Measurements from ENCODE around the gene RNF223.
"Not testable (repeated sequence)": the region's sequence is repeated elsewhere in the genome, so short reads cannot be mapped to it uniquely, and the experiment has no call there.

RNF223 gene

DNA sequence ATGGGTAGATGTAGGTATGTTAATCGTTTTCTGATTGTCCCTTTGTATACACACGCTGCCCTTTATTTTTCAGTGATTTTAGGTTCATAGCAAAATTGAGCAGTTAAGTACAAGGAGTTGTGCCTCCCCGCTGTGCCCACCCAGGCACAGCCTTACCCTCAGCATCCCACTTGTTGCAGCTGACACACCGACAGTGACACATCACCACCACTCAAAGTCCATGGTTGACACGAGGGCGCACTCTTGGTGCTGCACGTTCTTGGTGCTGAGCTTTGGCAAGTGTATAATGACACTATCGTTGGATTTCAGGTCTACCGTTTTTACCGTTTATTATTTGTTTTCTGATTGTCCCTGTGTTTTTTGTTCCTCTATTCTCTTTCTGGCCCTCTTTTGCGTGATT, 26.2 kb upstream of the RNF223 start:
- H3K4me3 ChIP-seq (ENCODE audit: low read depth, low read length) = no peak overlapping the region
- no peak for DNase-seq (ENCODE audit: low read depth)
- TF ChIP-seq, protein P1, sequence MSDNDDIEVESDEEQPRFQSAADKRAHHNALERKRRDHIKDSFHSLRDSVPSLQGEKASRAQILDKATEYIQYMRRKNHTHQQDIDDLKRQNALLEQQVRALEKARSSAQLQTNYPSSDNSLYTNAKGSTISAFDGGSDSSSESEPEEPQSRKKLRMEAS (IDR thresholded peaks at IDR 0.05; ENCODE audit: low read depth, low read length) = no peak
- no peak for TF ChIP-seq POLR2A (IDR thresholded peaks at IDR 0.05; ENCODE audit: extremely low read depth, insufficient read length)
- TF ChIP-seq, protein P2, sequence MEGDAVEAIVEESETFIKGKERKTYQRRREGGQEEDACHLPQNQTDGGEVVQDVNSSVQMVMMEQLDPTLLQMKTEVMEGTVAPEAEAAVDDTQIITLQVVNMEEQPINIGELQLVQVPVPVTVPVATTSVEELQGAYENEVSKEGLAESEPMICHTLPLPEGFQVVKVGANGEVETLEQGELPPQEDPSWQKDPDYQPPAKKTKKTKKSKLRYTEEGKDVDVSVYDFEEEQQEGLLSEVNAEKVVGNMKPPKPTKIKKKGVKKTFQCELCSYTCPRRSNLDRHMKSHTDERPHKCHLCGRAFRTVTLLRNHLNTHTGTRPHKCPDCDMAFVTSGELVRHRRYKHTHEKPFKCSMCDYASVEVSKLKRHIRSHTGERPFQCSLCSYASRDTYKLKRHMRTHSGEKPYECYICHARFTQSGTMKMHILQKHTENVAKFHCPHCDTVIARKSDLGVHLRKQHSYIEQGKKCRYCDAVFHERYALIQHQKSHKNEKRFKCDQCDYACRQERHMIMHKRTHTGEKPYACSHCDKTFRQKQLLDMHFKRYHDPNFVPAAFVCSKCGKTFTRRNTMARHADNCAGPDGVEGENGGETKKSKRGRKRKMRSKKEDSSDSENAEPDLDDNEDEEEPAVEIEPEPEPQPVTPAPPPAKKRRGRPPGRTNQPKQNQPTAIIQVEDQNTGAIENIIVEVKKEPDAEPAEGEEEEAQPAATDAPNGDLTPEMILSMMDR (IDR thresholded peaks at IDR 0.05; ENCODE audit: low read depth, low read length) = no peak
- no peak for TF ChIP-seq MYC (IDR thresholded peaks at IDR 0.05; ENCODE audit: low read depth, low read length)

DNA sequence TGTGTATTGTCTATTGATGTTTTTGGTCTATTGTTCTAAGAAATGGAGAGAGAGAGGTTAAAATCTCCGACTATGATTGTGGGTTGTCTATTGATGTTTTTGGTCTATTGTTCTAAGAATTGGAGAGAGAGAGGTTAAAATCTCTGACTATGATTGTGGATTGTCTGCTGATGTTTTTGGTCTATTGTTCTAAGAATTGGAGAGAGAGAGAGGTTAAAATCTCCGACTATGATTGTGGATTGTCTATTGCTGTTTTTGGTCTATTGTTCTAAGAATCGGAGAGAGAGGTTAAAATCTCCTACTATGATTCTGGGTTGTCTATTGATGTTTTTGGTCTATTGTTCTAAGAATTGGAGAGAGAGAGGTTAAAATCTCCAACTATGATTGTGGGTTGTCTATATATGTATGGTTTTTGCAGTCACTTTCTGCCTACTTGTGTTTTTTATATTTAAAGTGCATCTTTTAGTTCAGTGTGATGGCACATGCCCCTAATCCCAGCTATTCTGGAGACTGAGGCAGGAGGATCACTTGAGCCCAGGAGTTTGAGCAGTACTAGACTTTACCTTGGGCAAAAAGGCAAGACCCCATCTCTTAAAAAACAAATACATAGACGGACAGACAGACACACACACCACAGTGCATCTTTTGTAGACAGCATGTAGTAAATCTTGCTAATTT, 25.5 kb upstream of the RNF223 start:
- TF ChIP-seq, protein P2 (IDR thresholded peaks at IDR 0.05; ENCODE audit: low read depth, low read length) = no peak
- DNase-seq (ENCODE audit: low read depth) = no peak
- H3K4me3 ChIP-seq (ENCODE audit: low read depth, low read length) = no peak overlapping the region

DNA sequence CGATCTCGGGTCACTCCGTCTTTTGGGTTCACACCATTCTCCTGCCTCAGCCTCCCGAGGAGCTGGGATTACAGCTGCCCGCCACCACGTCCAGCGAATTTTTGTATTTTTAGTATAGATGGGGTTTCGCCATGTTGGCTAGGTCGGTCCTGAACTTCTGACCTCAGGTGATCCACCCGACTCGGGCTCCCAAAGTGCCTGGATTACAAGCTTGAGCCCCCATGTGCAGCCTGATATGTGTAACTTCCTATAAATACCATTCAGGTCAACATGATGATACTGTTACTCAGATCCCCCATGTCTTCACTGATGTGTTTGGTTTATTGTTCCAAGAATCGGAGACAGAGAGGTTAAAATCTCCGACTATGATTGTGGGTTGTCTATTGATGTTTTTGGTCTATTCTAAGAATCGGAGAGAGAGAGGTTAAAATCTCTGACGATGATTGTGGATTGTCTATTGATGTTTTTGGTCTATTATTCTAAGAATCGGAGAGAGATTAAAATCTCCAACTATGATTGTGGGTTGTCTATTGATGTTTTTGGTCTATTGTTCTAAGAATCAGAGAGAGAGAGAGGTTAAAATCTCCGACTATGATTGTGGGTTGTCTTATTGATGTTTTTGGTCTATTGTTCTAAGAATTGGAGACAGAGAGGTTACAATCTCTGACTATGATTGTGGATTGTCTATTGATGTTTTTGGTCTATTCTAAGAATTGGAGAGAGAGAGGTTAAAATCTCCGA, 24.7 kb upstream of the RNF223 start:
- no peak overlapping the region for H3K4me3 ChIP-seq (ENCODE audit: low read depth, low read length)
- TF ChIP-seq, protein P2 (IDR thresholded peaks at IDR 0.05; ENCODE audit: low read depth, low read length) = no peak
- TF ChIP-seq POLR2A (IDR thresholded peaks at IDR 0.05; ENCODE audit: extremely low read depth, insufficient read length) (no peak), MYC (IDR thresholded peaks at IDR 0.05; ENCODE audit: low read depth, low read length) (no peak)
- TF ChIP-seq, protein P1 (IDR thresholded peaks at IDR 0.05; ENCODE audit: low read depth, low read length) = no peak
- no peak for DNase-seq (ENCODE audit: low read depth)

DNA sequence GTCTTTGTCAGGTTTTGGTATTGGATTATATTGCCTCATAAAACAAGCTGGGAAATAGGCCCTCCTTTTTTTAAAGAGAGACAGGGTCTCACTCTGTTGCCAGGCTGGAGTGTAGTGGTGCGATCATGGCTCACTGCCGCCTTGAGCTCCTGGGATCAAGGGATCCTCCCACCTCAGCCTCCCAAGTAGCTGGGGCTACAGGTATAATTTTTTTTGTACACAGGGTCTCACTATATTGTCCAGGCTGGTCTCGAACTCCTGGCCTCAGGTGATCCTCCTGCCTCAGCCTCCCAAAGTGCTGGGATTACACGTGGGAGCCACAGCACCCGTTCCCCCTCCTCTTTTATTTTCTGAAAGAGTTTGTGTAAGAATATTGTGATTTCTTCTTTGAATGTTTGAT, 22.0 kb upstream of the RNF223 start:
- DNase-seq (ENCODE audit: low read depth); H3K4me3 ChIP-seq (ENCODE audit: low read depth, low read length): not testable (repeated sequence)

DNA sequence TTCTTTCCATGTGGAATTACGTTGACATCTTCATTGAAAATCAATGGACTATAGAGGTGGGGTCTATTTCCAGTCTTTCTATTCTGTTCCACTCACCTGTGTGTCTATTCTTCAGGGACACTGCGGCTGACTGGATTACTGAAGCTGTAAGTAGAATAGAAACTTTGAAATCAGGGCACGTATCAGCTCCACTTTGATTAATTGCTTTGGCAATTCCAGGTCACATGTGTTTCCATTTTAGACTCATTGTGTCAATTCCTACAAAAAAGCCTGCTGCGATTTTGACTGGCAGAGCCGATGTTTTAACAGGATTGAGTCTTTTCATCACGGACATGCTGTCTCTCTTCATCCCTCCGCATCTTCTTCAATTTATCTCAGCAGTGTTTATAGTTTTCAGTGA, 20.9 kb upstream of the RNF223 start:
- no peak overlapping the region for H3K4me3 ChIP-seq (ENCODE audit: low read depth, low read length)
- TF ChIP-seq, protein P2 (IDR thresholded peaks at IDR 0.05; ENCODE audit: low read depth, low read length) = no peak
- TF ChIP-seq, protein P1 (IDR thresholded peaks at IDR 0.05; ENCODE audit: low read depth, low read length) = no peak
- TF ChIP-seq POLR2A (IDR thresholded peaks at IDR 0.05; ENCODE audit: extremely low read depth, insufficient read length) (no peak), MYC (IDR thresholded peaks at IDR 0.05; ENCODE audit: low read depth, low read length) (no peak)
- no peak for DNase-seq (ENCODE audit: low read depth)

DNA sequence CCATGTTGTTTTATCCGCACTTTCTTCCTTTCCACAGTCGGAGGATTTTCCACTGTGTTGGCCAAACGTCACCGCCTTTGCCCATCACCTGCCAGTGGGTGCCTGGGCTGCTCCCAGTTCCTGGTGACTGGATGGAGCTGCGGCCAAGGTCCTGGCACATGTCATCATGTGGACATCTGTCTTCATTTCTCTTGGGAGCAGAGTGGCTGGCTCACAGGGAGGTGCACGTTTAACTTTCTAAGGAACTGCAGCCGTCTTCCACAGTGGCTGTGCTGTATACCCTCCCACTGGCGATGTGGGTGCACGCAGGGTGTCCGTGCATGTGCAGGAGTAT, 19.5 kb upstream of the RNF223 start:
- H3K4me3 ChIP-seq (ENCODE audit: low read depth, low read length) = no peak overlapping the region
- TF ChIP-seq POLR2A (IDR thresholded peaks at IDR 0.05; ENCODE audit: extremely low read depth, insufficient read length) = no peak
- TF ChIP-seq, protein P2 (IDR thresholded peaks at IDR 0.05; ENCODE audit: low read depth, low read length) = no peak
- TF ChIP-seq, protein P1 (IDR thresholded peaks at IDR 0.05; ENCODE audit: low read depth, low read length) = no peak
- no peak for TF ChIP-seq MYC (IDR thresholded peaks at IDR 0.05; ENCODE audit: low read depth, low read length)
- DNase-seq (ENCODE audit: low read depth) = no peak

Data from NB4 (cell line).